ENCODE data around the gene BORA. TPM values are rescaled to one million over a fixed set of nuclear protein-coding genes. Genes with fewer than 3 reads are reported as not detected.
A peak's percentile ranks its signal among the peaks of the same experiment; 100 is the strongest.

BORA gene
- total and polyA plus RNA-seq, 2 of the 13 experiments (the other 11 are each of a cell fraction or from before 2014, with no cell fraction given): 4.0 to 17.4 TPM

DNA sequence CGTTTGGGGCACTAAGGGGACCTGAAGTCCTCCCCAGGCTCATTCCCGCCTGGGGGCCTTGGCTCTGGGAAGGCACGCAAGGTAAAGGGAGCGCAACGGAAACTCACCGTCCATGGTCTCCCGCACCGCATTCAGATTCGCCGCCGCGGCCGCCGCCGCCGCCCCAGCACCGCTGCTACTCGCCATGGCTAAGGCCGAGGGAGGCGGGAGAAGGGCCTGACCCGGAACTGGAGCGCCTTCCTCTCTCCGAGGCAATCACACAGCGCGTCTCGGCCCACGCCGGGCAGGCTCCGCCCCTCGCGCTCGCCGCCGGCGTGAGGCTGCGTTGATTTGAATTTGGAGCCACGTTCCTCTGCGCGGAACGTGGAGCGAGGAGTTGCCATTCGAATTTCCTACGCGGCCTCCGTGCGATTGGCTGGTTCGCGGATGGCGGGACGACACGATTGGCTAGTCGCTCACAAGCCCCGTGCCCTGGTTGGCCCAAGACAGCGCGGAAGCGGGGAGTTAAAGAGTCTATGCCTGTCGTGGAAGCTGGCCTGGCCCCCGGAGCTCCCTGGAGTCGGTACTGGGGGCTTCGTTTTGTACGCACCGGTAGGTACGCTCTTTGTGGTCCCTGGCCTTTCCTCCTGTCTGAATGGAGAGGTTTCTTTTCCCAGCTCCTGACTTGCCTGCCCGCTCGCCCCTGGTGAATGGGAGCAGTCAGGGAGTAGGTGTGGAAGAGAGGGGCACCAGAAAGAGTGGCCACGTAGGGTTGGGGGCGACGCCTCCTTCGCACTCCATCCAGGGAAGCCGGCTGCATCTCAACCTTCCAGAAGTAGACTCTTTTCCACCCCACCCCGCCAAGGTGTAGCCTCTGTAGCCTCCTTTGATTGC is at the start of gene BORA, which contains the start of gene MZT1 (continued):
- TF ChIP-seq, protein P1, sequence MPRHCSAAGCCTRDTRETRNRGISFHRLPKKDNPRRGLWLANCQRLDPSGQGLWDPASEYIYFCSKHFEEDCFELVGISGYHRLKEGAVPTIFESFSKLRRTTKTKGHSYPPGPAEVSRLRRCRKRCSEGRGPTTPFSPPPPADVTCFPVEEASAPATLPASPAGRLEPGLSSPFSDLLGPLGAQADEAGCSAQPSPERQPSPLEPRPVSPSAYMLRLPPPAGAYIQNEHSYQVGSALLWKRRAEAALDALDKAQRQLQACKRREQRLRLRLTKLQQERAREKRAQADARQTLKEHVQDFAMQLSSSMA (CRISPR knock-in tag; IDR thresholded peaks at IDR 0.05): no peak
- TF ChIP-seq ISL2 (CRISPR knock-in tag; IDR thresholded peaks at IDR 0.05): peak; percentile 59
- no peak for TF ChIP-seq ATF7 (IDR thresholded peaks at IDR 0.05)
- no peak for TF ChIP-seq ATF7 (CRISPR knock-in tag; IDR thresholded peaks at IDR 0.05)
- TF ChIP-seq ZFX (CRISPR knock-in tag; IDR thresholded peaks at IDR 0.05; ENCODE audit: low read depth): peak; percentile 91
- TF ChIP-seq HDAC6 (IDR thresholded peaks at IDR 0.05; ENCODE audit: low read depth, low read length): no peak
- TF ChIP-seq, protein P2, sequence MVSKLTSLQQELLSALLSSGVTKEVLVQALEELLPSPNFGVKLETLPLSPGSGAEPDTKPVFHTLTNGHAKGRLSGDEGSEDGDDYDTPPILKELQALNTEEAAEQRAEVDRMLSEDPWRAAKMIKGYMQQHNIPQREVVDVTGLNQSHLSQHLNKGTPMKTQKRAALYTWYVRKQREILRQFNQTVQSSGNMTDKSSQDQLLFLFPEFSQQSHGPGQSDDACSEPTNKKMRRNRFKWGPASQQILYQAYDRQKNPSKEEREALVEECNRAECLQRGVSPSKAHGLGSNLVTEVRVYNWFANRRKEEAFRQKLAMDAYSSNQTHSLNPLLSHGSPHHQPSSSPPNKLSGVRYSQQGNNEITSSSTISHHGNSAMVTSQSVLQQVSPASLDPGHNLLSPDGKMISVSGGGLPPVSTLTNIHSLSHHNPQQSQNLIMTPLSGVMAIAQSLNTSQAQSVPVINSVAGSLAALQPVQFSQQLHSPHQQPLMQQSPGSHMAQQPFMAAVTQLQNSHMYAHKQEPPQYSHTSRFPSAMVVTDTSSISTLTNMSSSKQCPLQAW (CRISPR knock-in tag; IDR thresholded peaks at IDR 0.05): no peak; the same call in 1 of the 2 replicates
- TF ChIP-seq SMARCC2 (IDR thresholded peaks at IDR 0.05): no peak
- no peak for TF ChIP-seq NFE2L2 (IDR thresholded peaks at IDR 0.05; ENCODE audit: low read length)
- no peak for TF ChIP-seq ZNF557 (CRISPR knock-in tag; IDR thresholded peaks at IDR 0.05)
- peak; percentile 100 for TF ChIP-seq SMYD3 (CRISPR knock-in tag; IDR thresholded peaks at IDR 0.05)
- TF ChIP-seq ZNF781 (CRISPR knock-in tag; IDR thresholded peaks at IDR 0.05; ENCODE audit: borderline replicate concordance, not compliant biosample characterization): no peak
- peak; percentile 97 for TF ChIP-seq REXO4 (CRISPR knock-in tag; IDR thresholded peaks at IDR 0.05; ENCODE audit: borderline replicate concordance)
- no peak for TF ChIP-seq ATAD3A (CRISPR knock-in tag; IDR thresholded peaks at IDR 0.05)
- TF ChIP-seq, protein P3, sequence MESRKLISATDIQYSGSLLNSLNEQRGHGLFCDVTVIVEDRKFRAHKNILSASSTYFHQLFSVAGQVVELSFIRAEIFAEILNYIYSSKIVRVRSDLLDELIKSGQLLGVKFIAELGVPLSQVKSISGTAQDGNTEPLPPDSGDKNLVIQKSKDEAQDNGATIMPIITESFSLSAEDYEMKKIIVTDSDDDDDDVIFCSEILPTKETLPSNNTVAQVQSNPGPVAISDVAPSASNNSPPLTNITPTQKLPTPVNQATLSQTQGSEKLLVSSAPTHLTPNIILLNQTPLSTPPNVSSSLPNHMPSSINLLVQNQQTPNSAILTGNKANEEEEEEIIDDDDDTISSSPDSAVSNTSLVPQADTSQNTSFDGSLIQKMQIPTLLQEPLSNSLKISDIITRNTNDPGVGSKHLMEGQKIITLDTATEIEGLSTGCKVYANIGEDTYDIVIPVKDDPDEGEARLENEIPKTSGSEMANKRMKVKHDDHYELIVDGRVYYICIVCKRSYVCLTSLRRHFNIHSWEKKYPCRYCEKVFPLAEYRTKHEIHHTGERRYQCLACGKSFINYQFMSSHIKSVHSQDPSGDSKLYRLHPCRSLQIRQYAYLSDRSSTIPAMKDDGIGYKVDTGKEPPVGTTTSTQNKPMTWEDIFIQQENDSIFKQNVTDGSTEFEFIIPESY (CRISPR knock-in tag; IDR thresholded peaks at IDR 0.05): no peak
- TF ChIP-seq ZNF343 (CRISPR knock-in tag; IDR thresholded peaks at IDR 0.05): no peak
- TF ChIP-seq, protein P4, sequence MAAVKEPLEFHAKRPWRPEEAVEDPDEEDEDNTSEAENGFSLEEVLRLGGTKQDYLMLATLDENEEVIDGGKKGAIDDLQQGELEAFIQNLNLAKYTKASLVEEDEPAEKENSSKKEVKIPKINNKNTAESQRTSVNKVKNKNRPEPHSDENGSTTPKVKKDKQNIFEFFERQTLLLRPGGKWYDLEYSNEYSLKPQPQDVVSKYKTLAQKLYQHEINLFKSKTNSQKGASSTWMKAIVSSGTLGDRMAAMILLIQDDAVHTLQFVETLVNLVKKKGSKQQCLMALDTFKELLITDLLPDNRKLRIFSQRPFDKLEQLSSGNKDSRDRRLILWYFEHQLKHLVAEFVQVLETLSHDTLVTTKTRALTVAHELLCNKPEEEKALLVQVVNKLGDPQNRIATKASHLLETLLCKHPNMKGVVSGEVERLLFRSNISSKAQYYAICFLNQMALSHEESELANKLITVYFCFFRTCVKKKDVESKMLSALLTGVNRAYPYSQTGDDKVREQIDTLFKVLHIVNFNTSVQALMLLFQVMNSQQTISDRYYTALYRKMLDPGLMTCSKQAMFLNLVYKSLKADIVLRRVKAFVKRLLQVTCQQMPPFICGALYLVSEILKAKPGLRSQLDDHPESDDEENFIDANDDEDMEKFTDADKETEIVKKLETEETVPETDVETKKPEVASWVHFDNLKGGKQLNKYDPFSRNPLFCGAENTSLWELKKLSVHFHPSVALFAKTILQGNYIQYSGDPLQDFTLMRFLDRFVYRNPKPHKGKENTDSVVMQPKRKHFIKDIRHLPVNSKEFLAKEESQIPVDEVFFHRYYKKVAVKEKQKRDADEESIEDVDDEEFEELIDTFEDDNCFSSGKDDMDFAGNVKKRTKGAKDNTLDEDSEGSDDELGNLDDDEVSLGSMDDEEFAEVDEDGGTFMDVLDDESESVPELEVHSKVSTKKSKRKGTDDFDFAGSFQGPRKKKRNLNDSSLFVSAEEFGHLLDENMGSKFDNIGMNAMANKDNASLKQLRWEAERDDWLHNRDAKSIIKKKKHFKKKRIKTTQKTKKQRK (IDR thresholded peaks at IDR 0.05; ENCODE audit: low read length): no peak
- TF ChIP-seq RBM39 (IDR thresholded peaks at IDR 0.05; ENCODE audit: low read depth, low read length, poor library complexity, severe bottlenecking): no peak
- peak; percentile 91 for TF ChIP-seq YEATS2 (CRISPR knock-in tag; IDR thresholded peaks at IDR 0.05; ENCODE audit: borderline replicate concordance)
- no peak for TF ChIP-seq TCF7L2 (IDR thresholded peaks at IDR 0.05; ENCODE audit: low read depth, low read length)
- TF ChIP-seq ZNF274 (CRISPR knock-in tag; IDR thresholded peaks at IDR 0.05): peak; percentile 94
- TF ChIP-seq TSC22D2 (CRISPR knock-in tag; IDR thresholded peaks at IDR 0.05; ENCODE audit: borderline replicate concordance): no peak; the same call in 1 of the 2 replicates
- peak; percentile 95 for TF ChIP-seq JUNB (CRISPR knock-in tag; IDR thresholded peaks at IDR 0.05; ENCODE audit: borderline replicate concordance)
